ENCODE measurements around the gene P2RX5.

Gene P2RX5

GRCh38 chr17:3641717-3642486 is 54.1 kb downstream of the P2RX5 start:
- WGBS (ENCODE audit: insufficient coverage, insufficient read length) = no CpG with 5 or more reads among the region's 19 CpGs
- no peaks in the 10 kb centered on the region for H3K36me3 ChIP-seq (ENCODE audit: control insufficient read depth, insufficient read depth, low read length)
- H3K27me3 ChIP-seq (ENCODE audit: control insufficient read depth, insufficient read depth, low read length) = no peaks in the 10 kb centered on the region
- DNase-seq (ENCODE audit: low read depth, low spot score) = no peak
- H3K27ac ChIP-seq (ENCODE audit: low read length) = no peak overlapping the region
- no peaks in the 10 kb centered on the region for H3K9me3 ChIP-seq (ENCODE audit: control insufficient read depth, insufficient read depth, low read length)
- H3K4me3 ChIP-seq (ENCODE audit: low read length) = no peak overlapping the region
- H3K4me1 ChIP-seq (ENCODE audit: control insufficient read depth, insufficient read depth, low read length) = peaks cover 3% of the 10 kb centered on the region; the same call in 1 of the 2 replicates

- H3K4me3 ChIP-seq (ENCODE audit: low read length) = no peak overlapping the region
- H3K9me3 ChIP-seq (ENCODE audit: control insufficient read depth, insufficient read depth, low read length) = no peaks in the 10 kb centered on the region
- no peaks in the 10 kb centered on the region for H3K27me3 ChIP-seq (ENCODE audit: control insufficient read depth, insufficient read depth, low read length)
- H3K27ac ChIP-seq (ENCODE audit: low read length) = no peak overlapping the region
- no peak for DNase-seq (ENCODE audit: low read depth, low spot score)
- no peaks in the 10 kb centered on the region for H3K36me3 ChIP-seq (ENCODE audit: control insufficient read depth, insufficient read depth, low read length)
- whole genome bisulfite sequencing (ENCODE audit: insufficient coverage, insufficient read length) = no CpG with 5 or more reads among the region's 3 CpGs
- H3K4me1 ChIP-seq (ENCODE audit: control insufficient read depth, insufficient read depth, low read length) = peaks cover 3% of the 10 kb centered on the region; the same call in 1 of the 2 replicates
Measured at GRCh38 chr17:3641014-3641413, 54.9 kb downstream of the P2RX5 start.

- no CpG with 5 or more reads among the region's 7 CpGs for WGBS (ENCODE audit: insufficient coverage, insufficient read length)
- H3K27ac ChIP-seq (ENCODE audit: low read length) = no peak overlapping the region
- H3K27me3 ChIP-seq (ENCODE audit: control insufficient read depth, insufficient read depth, low read length) = no peaks in the 10 kb centered on the region
- H3K4me3 ChIP-seq (ENCODE audit: low read length) = no peak overlapping the region
- peaks cover 3% of the 10 kb centered on the region; the same call in 1 of the 2 replicates for H3K4me1 ChIP-seq (ENCODE audit: control insufficient read depth, insufficient read depth, low read length)
- no peak for DNase-seq (ENCODE audit: low read depth, low spot score)
- no peaks in the 10 kb centered on the region for H3K9me3 ChIP-seq (ENCODE audit: control insufficient read depth, insufficient read depth, low read length)
- H3K36me3 ChIP-seq (ENCODE audit: control insufficient read depth, insufficient read depth, low read length) = no peaks in the 10 kb centered on the region
Measured at GRCh38 chr17:3639981-3640596, 55.9 kb downstream of the P2RX5 start.

- peaks cover 3% of the 10 kb centered on the region; the same call in 1 of the 2 replicates for H3K4me1 ChIP-seq (ENCODE audit: control insufficient read depth, insufficient read depth, low read length)
- H3K27ac ChIP-seq (ENCODE audit: low read length) = no peak overlapping the region
- H3K27me3 ChIP-seq (ENCODE audit: control insufficient read depth, insufficient read depth, low read length) = no peaks in the 10 kb centered on the region
- no peaks in the 10 kb centered on the region for H3K9me3 ChIP-seq (ENCODE audit: control insufficient read depth, insufficient read depth, low read length)
- 0 out of 2 replicates have a peak, but pooled peaks cover 2% of the 10 kb centered on the region for H3K36me3 ChIP-seq (ENCODE audit: control insufficient read depth, insufficient read depth, low read length)
- peak overlapping the region; percentile 84 for H3K4me3 ChIP-seq (ENCODE audit: low read length)
- WGBS (ENCODE audit: insufficient coverage, insufficient read length) = no CpG with 5 or more reads among the region's 31 CpGs
- DNase-seq (ENCODE audit: low read depth, low spot score) = no peak
Measured at GRCh38 chr17:3636908-3637373, 59.0 kb downstream of the P2RX5 start.

GRCh38 chr17:3636154-3636907 is 59.6 kb downstream of the P2RX5 start, which contains the start of the genes CTNS and SHPK:
Gene CTNS (plus strand): TSS chr17:3636760. CDS start chr17:3640207, 3,447 bp downstream.
Gene SHPK (minus strand): TSS chr17:3636250. CDS start chr17:3636219, 31 bp downstream.
- no peaks in the 10 kb centered on the region for H3K9me3 ChIP-seq (ENCODE audit: control insufficient read depth, insufficient read depth, low read length)
- no CpG with 5 or more reads among the region's 68 CpGs for WGBS (ENCODE audit: insufficient coverage, insufficient read length)
- no peaks in the 10 kb centered on the region for H3K27me3 ChIP-seq (ENCODE audit: control insufficient read depth, insufficient read depth, low read length)
- peak; percentile 67 for DNase-seq (ENCODE audit: low read depth, low spot score)
- no peak within 1 kb of the TSS for H3K27ac ChIP-seq (ENCODE audit: low read length)
- peak within 1 kb of the TSS; percentile 84 for H3K4me3 ChIP-seq (ENCODE audit: low read length)
- peaks cover 3% of the 10 kb centered on the region; the same call in 1 of the 2 replicates for H3K4me1 ChIP-seq (ENCODE audit: control insufficient read depth, insufficient read depth, low read length)
- 0 out of 2 replicates have a peak, but pooled peaks cover 2% of the 10 kb centered on the region for H3K36me3 ChIP-seq (ENCODE audit: control insufficient read depth, insufficient read depth, low read length)

GRCh38 chr17:3635474-3636153 is 60.3 kb downstream of the P2RX5 start:
- Histone ChIP-seq H3K27ac (ENCODE audit: low read length) (no peak overlapping the region), H3K9me3 (ENCODE audit: control insufficient read depth, insufficient read depth, low read length) (no peaks in the 10 kb centered on the region), H3K4me1 (ENCODE audit: control insufficient read depth, insufficient read depth, low read length) (no peaks in the 10 kb centered on the region), H3K27me3 (ENCODE audit: control insufficient read depth, insufficient read depth, low read length) (no peaks in the 10 kb centered on the region), H3K4me3 (ENCODE audit: low read length) (peak overlapping the region; percentile 84), H3K36me3 (ENCODE audit: control insufficient read depth, insufficient read depth, low read length) (0 out of 2 replicates have a peak, but pooled peaks cover 2% of the 10 kb centered on the region)
- DNase-seq (ENCODE audit: low read depth, low spot score) = no peak
- no CpG with 5 or more reads among the region's 38 CpGs for WGBS (ENCODE audit: insufficient coverage, insufficient read length)

GRCh38 chr17:3632287-3632686 is 63.7 kb downstream of the P2RX5 start:
- Histone ChIP-seq H3K27ac (ENCODE audit: low read length) (no peak overlapping the region), H3K4me1 (ENCODE audit: control insufficient read depth, insufficient read depth, low read length) (no peaks in the 10 kb centered on the region), H3K9me3 (ENCODE audit: control insufficient read depth, insufficient read depth, low read length) (no peaks in the 10 kb centered on the region), H3K27me3 (ENCODE audit: control insufficient read depth, insufficient read depth, low read length) (no peaks in the 10 kb centered on the region), H3K4me3 (ENCODE audit: low read length) (no peak overlapping the region), H3K36me3 (ENCODE audit: control insufficient read depth, insufficient read depth, low read length) (peaks cover 12% of the 10 kb centered on the region)
- DNase-seq (ENCODE audit: low read depth, low spot score) = no peak
- WGBS (ENCODE audit: insufficient coverage, insufficient read length) = no CpG with 5 or more reads among the region's 7 CpGs

- Histone ChIP-seq H3K4me1 (ENCODE audit: control insufficient read depth, insufficient read depth, low read length) (no peaks in the 10 kb centered on the region), H3K9me3 (ENCODE audit: control insufficient read depth, insufficient read depth, low read length) (no peaks in the 10 kb centered on the region), H3K36me3 (ENCODE audit: control insufficient read depth, insufficient read depth, low read length) (peaks cover 12% of the 10 kb centered on the region), H3K4me3 (ENCODE audit: low read length) (no peak overlapping the region), H3K27me3 (ENCODE audit: control insufficient read depth, insufficient read depth, low read length) (no peaks in the 10 kb centered on the region), H3K27ac (ENCODE audit: low read length) (no peak overlapping the region)
- no CpG with 5 or more reads among the region's 10 CpGs for WGBS (ENCODE audit: insufficient coverage, insufficient read length)
- DNase-seq (ENCODE audit: low read depth, low spot score) = no peak
Measured at GRCh38 chr17:3630781-3631180, 65.2 kb downstream of the P2RX5 start.

- Histone ChIP-seq H3K36me3 (ENCODE audit: control insufficient read depth, insufficient read depth, low read length) (peaks cover 27% of the 10 kb centered on the region), H3K4me1 (ENCODE audit: control insufficient read depth, insufficient read depth, low read length) (no peaks in the 10 kb centered on the region), H3K4me3 (ENCODE audit: low read length) (no peak overlapping the region), H3K9me3 (ENCODE audit: control insufficient read depth, insufficient read depth, low read length) (no peaks in the 10 kb centered on the region), H3K27me3 (ENCODE audit: control insufficient read depth, insufficient read depth, low read length) (no peaks in the 10 kb centered on the region), H3K27ac (ENCODE audit: low read length) (no peak overlapping the region)
- no peak for DNase-seq (ENCODE audit: low read depth, low spot score)
- WGBS (ENCODE audit: insufficient coverage, insufficient read length) = no CpG with 5 or more reads among the region's 11 CpGs
Measured at GRCh38 chr17:3627769-3628167, 68.2 kb downstream of the P2RX5 start.
